Measurements from ENCODE around the gene CDH4.

- TF ChIP-seq FOXM1 (IDR thresholded peaks at IDR 0.05; ENCODE audit: borderline replicate concordance, low read depth) (no peak), YY1 (IDR thresholded peaks at IDR 0.05; ENCODE audit: low read depth) (no peak), RAD21 (IDR thresholded peaks at IDR 0.05; ENCODE audit: low read depth) (no peak), MAX (IDR thresholded peaks at IDR 0.05) (no peak), CEBPB (IDR thresholded peaks at IDR 0.05) (no peak), CREB1 (IDR thresholded peaks at IDR 0.05; ENCODE audit: low read depth) (no peak), EGR1 (IDR thresholded peaks at IDR 0.05) (no peak), TAF1 (IDR thresholded peaks at IDR 0.05; ENCODE audit: low read depth) (no peak), NFIC (IDR thresholded peaks at IDR 0.05) (no peak), EP300 (IDR thresholded peaks at IDR 0.05; ENCODE audit: borderline replicate concordance) (no peak), ZBTB7A (IDR thresholded peaks at IDR 0.05; ENCODE audit: low read depth) (no peak)
- TF ChIP-seq, protein P1, sequence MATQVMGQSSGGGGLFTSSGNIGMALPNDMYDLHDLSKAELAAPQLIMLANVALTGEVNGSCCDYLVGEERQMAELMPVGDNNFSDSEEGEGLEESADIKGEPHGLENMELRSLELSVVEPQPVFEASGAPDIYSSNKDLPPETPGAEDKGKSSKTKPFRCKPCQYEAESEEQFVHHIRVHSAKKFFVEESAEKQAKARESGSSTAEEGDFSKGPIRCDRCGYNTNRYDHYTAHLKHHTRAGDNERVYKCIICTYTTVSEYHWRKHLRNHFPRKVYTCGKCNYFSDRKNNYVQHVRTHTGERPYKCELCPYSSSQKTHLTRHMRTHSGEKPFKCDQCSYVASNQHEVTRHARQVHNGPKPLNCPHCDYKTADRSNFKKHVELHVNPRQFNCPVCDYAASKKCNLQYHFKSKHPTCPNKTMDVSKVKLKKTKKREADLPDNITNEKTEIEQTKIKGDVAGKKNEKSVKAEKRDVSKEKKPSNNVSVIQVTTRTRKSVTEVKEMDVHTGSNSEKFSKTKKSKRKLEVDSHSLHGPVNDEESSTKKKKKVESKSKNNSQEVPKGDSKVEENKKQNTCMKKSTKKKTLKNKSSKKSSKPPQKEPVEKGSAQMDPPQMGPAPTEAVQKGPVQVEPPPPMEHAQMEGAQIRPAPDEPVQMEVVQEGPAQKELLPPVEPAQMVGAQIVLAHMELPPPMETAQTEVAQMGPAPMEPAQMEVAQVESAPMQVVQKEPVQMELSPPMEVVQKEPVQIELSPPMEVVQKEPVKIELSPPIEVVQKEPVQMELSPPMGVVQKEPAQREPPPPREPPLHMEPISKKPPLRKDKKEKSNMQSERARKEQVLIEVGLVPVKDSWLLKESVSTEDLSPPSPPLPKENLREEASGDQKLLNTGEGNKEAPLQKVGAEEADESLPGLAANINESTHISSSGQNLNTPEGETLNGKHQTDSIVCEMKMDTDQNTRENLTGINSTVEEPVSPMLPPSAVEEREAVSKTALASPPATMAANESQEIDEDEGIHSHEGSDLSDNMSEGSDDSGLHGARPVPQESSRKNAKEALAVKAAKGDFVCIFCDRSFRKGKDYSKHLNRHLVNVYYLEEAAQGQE (IDR thresholded peaks at IDR 0.05; ENCODE audit: low read depth), result no peak
- TF ChIP-seq, protein P2, sequence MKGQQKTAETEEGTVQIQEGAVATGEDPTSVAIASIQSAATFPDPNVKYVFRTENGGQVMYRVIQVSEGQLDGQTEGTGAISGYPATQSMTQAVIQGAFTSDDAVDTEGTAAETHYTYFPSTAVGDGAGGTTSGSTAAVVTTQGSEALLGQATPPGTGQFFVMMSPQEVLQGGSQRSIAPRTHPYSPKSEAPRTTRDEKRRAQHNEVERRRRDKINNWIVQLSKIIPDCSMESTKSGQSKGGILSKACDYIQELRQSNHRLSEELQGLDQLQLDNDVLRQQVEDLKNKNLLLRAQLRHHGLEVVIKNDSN (IDR thresholded peaks at IDR 0.05), result no peak
Observed at GRCh38 chr20:61293951-61294350, 41.9 kb downstream of the CDH4 start.

All from Ishikawa (cell line).